Thymus (tissue), 11 donors: ENCODE measurements around the gene PRC1. TPM values are rescaled to one million over a fixed set of nuclear protein-coding genes. Genes with fewer than 3 reads are reported as not detected.
"Not testable (repeated sequence)": the region's sequence is repeated elsewhere in the genome, so short reads cannot be mapped to it uniquely, and the experiment has no call there.

ENCODE experiments used
- DNase-seq, 9 donors: peaks; one replicate each; pipeline ENCODE4 v3.0.0-alpha.2; 2013; ENCODE audit warnings: low spot score in 9 of 9, low read depth in 6 of 9, missing footprints in 1 of 9
- H3K27ac ChIP-seq, 2 donors: one replicate each; pipeline ENCODE4 v1.5.1; 2013; ENCODE audit warnings: control low read depth in 1 of 2, low read depth in 1 of 2, low read length in 1 of 2, mild to moderate bottlenecking in 1 of 2, moderate library complexity in 1 of 2
- H3K27me3 ChIP-seq, 2 donors: one replicate each; pipeline ENCODE4 v1.5.1; 2013; ENCODE audit warnings: low read length in 1 of 2; ENCODE audit not compliant: control insufficient read depth in 2 of 2, insufficient read depth in 1 of 2
- H3K36me3 ChIP-seq, 2 donors: one replicate each; pipeline ENCODE4 v1.5.1; 2013; ENCODE audit warnings: low read length in 1 of 2, mild to moderate bottlenecking in 1 of 2, moderate library complexity in 1 of 2; ENCODE audit not compliant: control insufficient read depth in 2 of 2, insufficient read depth in 2 of 2
- H3K4me1 ChIP-seq, 2 donors: one replicate each; pipeline ENCODE4 v1.5.1; 2013; ENCODE audit warnings: low read length in 2 of 2; ENCODE audit not compliant: control insufficient read depth in 2 of 2, insufficient read depth in 2 of 2
- H3K4me3 ChIP-seq, 2 donors: one replicate each; pipeline ENCODE4 v1.5.1; 2013; ENCODE audit warnings: low read length in 2 of 2, control low read depth in 1 of 2, mild to moderate bottlenecking in 1 of 2
- H3K9me3 ChIP-seq, 2 donors: one replicate each; pipeline ENCODE4 v1.5.1; 2013; ENCODE audit warnings: low read length in 1 of 2, mild to moderate bottlenecking in 1 of 2; ENCODE audit not compliant: control insufficient read depth in 2 of 2, insufficient read depth in 1 of 2
- WGBS: extraction: QIAGEN DNeasy Blood & Tissue Kit; methylation state at CpG from one replicate; pipeline ENCODE4 v1.1.7; 2013; 5-methylcytosine and 5-hydroxymethylcytosine counted together
- polyA plus RNA-seq: library from polyadenylated mRNA; stranded (reverse); fragments of 200-250 nt; gene quantifications from one replicate; pipeline ENCODE4 v1.2.3, GENCODE V29; 2013
- total RNA-seq: library from RNA; stranded (reverse); fragments of 120-200 nt; gene quantifications from one replicate; pipeline ENCODE4 v1.2.4, GENCODE V29; 2013
- donor health status: healthy.

The PRC1 gene
- total and polyA plus RNA-seq, 2 donors = 18.7 to 90.9 TPM

- H3K36me3 ChIP-seq, H3K27ac ChIP-seq, H3K4me3 ChIP-seq, DNase-seq, H3K9me3 ChIP-seq, H3K27me3 ChIP-seq: not testable (repeated sequence)
- 97% methylated on average over 7 of the region's 7 CpGs for WGBS
- peaks cover 16 to 28% of the 10 kb centered on the region in 2 donors for H3K4me1 ChIP-seq
These were observed 66.2 kb downstream of the PRC1 start for GRCh38 chr15:90928106-90928505.

DNA sequence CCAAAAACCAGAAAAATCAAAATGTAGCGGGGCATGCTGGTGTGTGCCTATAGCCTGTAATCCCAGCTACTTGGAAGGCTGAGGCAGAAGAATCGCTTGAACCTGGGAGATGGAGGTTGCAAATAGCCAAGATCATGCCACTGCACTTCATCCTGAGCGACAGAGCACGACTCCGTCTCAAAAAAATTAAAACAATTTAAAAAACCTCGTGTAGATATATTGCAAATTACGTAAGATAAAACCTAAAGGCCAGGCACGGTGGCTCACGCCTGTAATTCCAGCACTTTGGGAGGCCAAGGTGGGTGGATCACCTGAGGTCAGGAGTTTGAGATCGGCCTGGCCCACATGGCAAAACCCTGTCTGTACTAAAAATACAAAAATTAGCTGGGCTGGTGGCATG, 67.6 kb downstream of the PRC1 start:
- H3K4me3 ChIP-seq, H3K27me3 ChIP-seq, DNase-seq, H3K27ac ChIP-seq, H3K9me3 ChIP-seq, H3K36me3 ChIP-seq: not testable (repeated sequence)
- H3K4me1 ChIP-seq = peaks cover 16 to 20% of the 10 kb centered on the region in 2 donors
- WGBS = 96% methylated on average over 10 of the region's 10 CpGs

GRCh38 chr15:90924375-90924774, 70.0 kb downstream of the PRC1 start:
- 95% methylated on average over 5 of the region's 5 CpGs for whole genome bisulfite sequencing
- no peak for DNase-seq
- no peak overlapping the region for H3K27ac ChIP-seq
- no peaks in the 10 kb centered on the region for H3K27me3 ChIP-seq
- H3K9me3 ChIP-seq = no peaks in the 10 kb centered on the region
- peaks cover 3 to 4% of the 10 kb centered on the region in 2 donors for H3K4me1 ChIP-seq
- no peak overlapping the region for H3K4me3 ChIP-seq
- H3K36me3 ChIP-seq = peaks cover 13 to 20% of the 10 kb centered on the region in 2 donors

GRCh38 chr15:90922712-90923322, 71.5 kb downstream of the PRC1 start:
- DNase-seq, H3K9me3 ChIP-seq, H3K4me1 ChIP-seq, H3K27ac ChIP-seq, H3K4me3 ChIP-seq, H3K27me3 ChIP-seq: not testable (repeated sequence)
- peaks cover 28 to 35% of the 10 kb centered on the region in 2 donors for H3K36me3 ChIP-seq
- WGBS = 95% methylated on average over 7 of the region's 7 CpGs

DNA sequence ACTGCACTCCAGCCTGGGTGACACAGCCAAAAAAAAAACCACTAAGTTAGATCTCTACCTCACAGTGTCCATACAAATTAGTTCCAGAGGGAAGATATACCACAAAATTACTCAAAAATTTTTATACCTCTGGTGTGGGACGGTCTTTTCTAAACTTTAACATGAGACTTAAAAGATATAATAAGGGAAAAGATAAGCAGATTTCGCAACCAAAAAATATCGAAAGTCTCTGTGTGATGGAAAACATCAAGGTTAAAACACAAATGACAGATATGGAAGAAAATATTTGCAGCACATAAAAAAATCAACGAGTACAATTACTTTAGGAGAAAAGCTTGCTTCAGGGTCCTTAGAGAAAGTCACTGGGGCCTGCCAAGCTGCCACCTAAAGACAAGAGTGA, 72.4 kb downstream of the PRC1 start:
- H3K36me3 ChIP-seq = peaks cover 35 to 42% of the 10 kb centered on the region in 2 donors

DNA sequence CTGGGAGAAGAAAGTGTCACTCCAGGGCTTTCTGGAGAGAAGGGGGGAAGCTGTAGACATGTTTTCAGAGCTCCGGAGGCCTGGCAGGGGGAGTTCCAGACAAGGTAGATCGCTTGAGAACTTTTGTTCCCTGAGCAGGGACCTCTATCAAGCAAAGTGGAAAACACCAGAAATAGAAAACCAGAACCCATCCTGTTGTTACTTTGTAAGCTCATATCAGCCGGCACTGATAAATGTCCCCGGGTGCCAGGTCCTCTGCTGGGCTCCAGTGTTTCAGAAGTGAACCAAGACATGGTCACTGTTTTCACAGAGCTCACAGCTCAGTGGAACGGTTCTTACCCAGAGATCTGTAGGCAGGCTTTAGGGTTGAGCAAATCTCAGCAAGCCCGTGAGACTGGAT, 75.5 kb downstream of the PRC1 start:
- no peaks in the 10 kb centered on the region for H3K27me3 ChIP-seq
- DNase-seq = no peak
- no peaks in the 10 kb centered on the region for H3K9me3 ChIP-seq
- no peak overlapping the region for H3K4me3 ChIP-seq
- peaks cover 3 to 27% of the 10 kb centered on the region in 2 donors for H3K4me1 ChIP-seq
- no peak overlapping the region for H3K27ac ChIP-seq
- WGBS = 97% methylated on average over 6 of the region's 6 CpGs
- H3K36me3 ChIP-seq = peaks cover 49 to 67% of the 10 kb centered on the region in 2 donors

More for the DNA sequence above, 72.4 kb downstream of the PRC1 start:
- Histone ChIP-seq H3K27ac (no peak overlapping the region), H3K4me3 (no peak overlapping the region), H3K4me1 (peaks cover 0 to under 1% of the 10 kb centered on the region in 2 donors), H3K27me3 (no peaks in the 10 kb centered on the region), H3K9me3 (no peaks in the 10 kb centered on the region)
- 95% methylated on average over 4 of the region's 4 CpGs for WGBS
- DNase-seq = no peak

- no peaks in the 10 kb centered on the region for H3K9me3 ChIP-seq
- no peak for DNase-seq
- WGBS = 98% methylated on average over 23 of the region's 23 CpGs
- no peak overlapping the region for H3K27ac ChIP-seq
- no peaks in the 10 kb centered on the region for H3K27me3 ChIP-seq
- H3K4me1 ChIP-seq = peaks cover 3 to 27% of the 10 kb centered on the region in 2 donors
- H3K4me3 ChIP-seq = no peak overlapping the region
- peaks cover 55 to 73% of the 10 kb centered on the region in 2 donors for H3K36me3 ChIP-seq
These were observed 76.1 kb downstream of the PRC1 start for GRCh38 chr15:90918034-90918788.

GRCh38 chr15:90917569-90917968, 76.8 kb downstream of the PRC1 start:
- no peaks in the 10 kb centered on the region for H3K27me3 ChIP-seq

GRCh38 chr15:90916461-90916860, 77.9 kb downstream of the PRC1 start:
- H3K9me3 ChIP-seq = no peaks in the 10 kb centered on the region
- no peak overlapping the region for H3K4me3 ChIP-seq
- H3K27ac ChIP-seq = no peak overlapping the region
- DNase-seq = no peak
- H3K4me1 ChIP-seq = peaks cover 3 to 27% of the 10 kb centered on the region in 2 donors
- 93% methylated on average over 11 of the region's 11 CpGs for WGBS
- H3K27me3 ChIP-seq = no peaks in the 10 kb centered on the region
- peaks cover 73 to 85% of the 10 kb centered on the region in 2 donors for H3K36me3 ChIP-seq

More at GRCh38 chr15:90917569-90917968, 76.8 kb downstream of the PRC1 start:
- Histone ChIP-seq H3K36me3 (peaks cover 62 to 75% of the 10 kb centered on the region in 2 donors), H3K4me1 (peaks cover 3 to 27% of the 10 kb centered on the region in 2 donors), H3K9me3 (no peaks in the 10 kb centered on the region), H3K4me3 (no peak overlapping the region), H3K27ac (no peak overlapping the region)
- 98% methylated on average over 12 of the region's 12 CpGs for WGBS
- DNase-seq = no peak
